Epithelial cell of esophagus (primary cell): ENCODE measurements around the gene THBS4.

Experiments
- DNase-seq: peaks from one replicate; pipeline ENCODE4 v3.0.0; 2010; ENCODE audit warnings: low read depth
- H3K4me3 ChIP-seq: 2 replicates; pipeline ENCODE4 v1.5.1; 2011; ENCODE audit warnings: mild to moderate bottlenecking, low read length, control low read depth
- CTCF ChIP-seq: IDR thresholded peaks from 2 replicates; pipeline ENCODE4 v1.5.1; 2011; ENCODE audit warnings: low read depth, mild to moderate bottlenecking, low read length, control low read depth, inconsistent platforms; ENCODE audit not compliant: insufficient read depth; ENCODE audit errors: missing control alignments

THBS4 gene

GRCh38 chr5:80067531-80068245 is 32.5 kb downstream of the THBS4 start:
- no peak overlapping the region for H3K4me3 ChIP-seq
- DNase-seq: no peak
- no peak for TF ChIP-seq CTCF

- no peak for TF ChIP-seq CTCF
- H3K4me3 ChIP-seq: no peak overlapping the region
- no peak for DNase-seq
Measured at GRCh38 chr5:80068246-80068636, 33.1 kb downstream of the THBS4 start.

GRCh38 chr5:80068775-80069174 is 33.6 kb downstream of the THBS4 start:
- H3K4me3 ChIP-seq: no peak overlapping the region
- TF ChIP-seq CTCF: no peak
- DNase-seq: no peak

GRCh38 chr5:80069251-80069800 is 34.2 kb downstream of the THBS4 start:
- H3K4me3 ChIP-seq: no peak overlapping the region
- no peak for TF ChIP-seq CTCF
- no peak for DNase-seq

GRCh38 chr5:80069918-80070318 is 34.8 kb downstream of the THBS4 start:
- no peak overlapping the region for H3K4me3 ChIP-seq
- TF ChIP-seq CTCF: no peak
- DNase-seq: no peak

GRCh38 chr5:80070338-80071056 is 35.3 kb downstream of the THBS4 start:
- TF ChIP-seq CTCF: no peak
- no peak for DNase-seq
- no peak overlapping the region for H3K4me3 ChIP-seq
